ENCODE data around the gene TWSG1. TPM values are rescaled to one million over a fixed set of nuclear protein-coding genes. Genes with fewer than 3 reads are reported as not detected.

Gene TWSG1
- total RNA-seq, 1 experiment from 2014 or later: 19.3 TPM

GRCh38 chr18:9328776-9329175, 5.8 kb upstream of the TWSG1 start (continued):
- TF ChIP-seq, protein P1, sequence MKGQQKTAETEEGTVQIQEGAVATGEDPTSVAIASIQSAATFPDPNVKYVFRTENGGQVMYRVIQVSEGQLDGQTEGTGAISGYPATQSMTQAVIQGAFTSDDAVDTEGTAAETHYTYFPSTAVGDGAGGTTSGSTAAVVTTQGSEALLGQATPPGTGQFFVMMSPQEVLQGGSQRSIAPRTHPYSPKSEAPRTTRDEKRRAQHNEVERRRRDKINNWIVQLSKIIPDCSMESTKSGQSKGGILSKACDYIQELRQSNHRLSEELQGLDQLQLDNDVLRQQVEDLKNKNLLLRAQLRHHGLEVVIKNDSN (CRISPR knock-in tag; IDR thresholded peaks at IDR 0.05): no peak
- TF ChIP-seq ZNF425 (CRISPR knock-in tag; conservative IDR thresholded peaks at IDR 0.05): no peak
- no peak for TF ChIP-seq TEAD4 (CRISPR knock-in tag; IDR thresholded peaks at IDR 0.05)
- TF ChIP-seq SMAD3 (CRISPR knock-in tag; IDR thresholded peaks at IDR 0.05; ENCODE audit: borderline replicate concordance): no peak
- no peak for TF ChIP-seq ZNF423 (CRISPR knock-in tag; IDR thresholded peaks at IDR 0.05)
- no peak for TF ChIP-seq ERG (CRISPR knock-in tag; IDR thresholded peaks at IDR 0.05)
- no peak for TF ChIP-seq TP53 (CRISPR knock-in tag; IDR thresholded peaks at IDR 0.05)
- TF ChIP-seq ATF6 (CRISPR knock-in tag; IDR thresholded peaks at IDR 0.05): no peak
- TF ChIP-seq ZNF121 (CRISPR knock-in tag; IDR thresholded peaks at IDR 0.05): no peak
- TF ChIP-seq ZNF416 (CRISPR knock-in tag; IDR thresholded peaks at IDR 0.05): no peak

- Mint-ChIP-seq H3K27ac (no peak overlapping the region), H3K4me3 (no peak overlapping the region), H3K9me3 (peaks cover 9% of the 10 kb centered on the region), H3K36me3 (no peaks in the 10 kb centered on the region), H3K4me1 (0 out of 2 replicates have a peak, but pooled peaks cover 2% of the 10 kb centered on the region), H3K27me3 (ENCODE audit: low read depth) (peaks cover 17% of the 10 kb centered on the region)
- ATAC-seq (no peak), DNase-seq (ENCODE audit: low spot score) (no peak)
- ChIA-PET CTCF (no interaction called here), POLR2A (no interaction called here)
- no peak for TF ChIP-seq ZNF281 (CRISPR knock-in tag; IDR thresholded peaks at IDR 0.05)
- TF ChIP-seq, protein P2, sequence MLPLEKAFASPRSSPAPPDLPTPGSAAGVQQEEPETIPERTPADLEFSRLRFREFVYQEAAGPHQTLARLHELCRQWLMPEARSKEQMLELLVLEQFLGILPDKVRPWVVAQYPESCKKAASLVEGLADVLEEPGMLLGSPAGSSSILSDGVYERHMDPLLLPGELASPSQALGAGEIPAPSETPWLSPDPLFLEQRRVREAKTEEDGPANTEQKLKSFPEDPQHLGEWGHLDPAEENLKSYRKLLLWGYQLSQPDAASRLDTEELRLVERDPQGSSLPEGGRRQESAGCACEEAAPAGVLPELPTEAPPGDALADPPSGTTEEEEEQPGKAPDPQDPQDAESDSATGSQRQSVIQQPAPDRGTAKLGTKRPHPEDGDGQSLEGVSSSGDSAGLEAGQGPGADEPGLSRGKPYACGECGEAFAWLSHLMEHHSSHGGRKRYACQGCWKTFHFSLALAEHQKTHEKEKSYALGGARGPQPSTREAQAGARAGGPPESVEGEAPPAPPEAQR (CRISPR knock-in tag; IDR thresholded peaks at IDR 0.05): no peak
- TF ChIP-seq GTF2I (CRISPR knock-in tag; conservative IDR thresholded peaks at IDR 0.05): no peak
- no peak for TF ChIP-seq NFE2L1 (CRISPR knock-in tag; IDR thresholded peaks at IDR 0.05)
- TF ChIP-seq, protein P3, sequence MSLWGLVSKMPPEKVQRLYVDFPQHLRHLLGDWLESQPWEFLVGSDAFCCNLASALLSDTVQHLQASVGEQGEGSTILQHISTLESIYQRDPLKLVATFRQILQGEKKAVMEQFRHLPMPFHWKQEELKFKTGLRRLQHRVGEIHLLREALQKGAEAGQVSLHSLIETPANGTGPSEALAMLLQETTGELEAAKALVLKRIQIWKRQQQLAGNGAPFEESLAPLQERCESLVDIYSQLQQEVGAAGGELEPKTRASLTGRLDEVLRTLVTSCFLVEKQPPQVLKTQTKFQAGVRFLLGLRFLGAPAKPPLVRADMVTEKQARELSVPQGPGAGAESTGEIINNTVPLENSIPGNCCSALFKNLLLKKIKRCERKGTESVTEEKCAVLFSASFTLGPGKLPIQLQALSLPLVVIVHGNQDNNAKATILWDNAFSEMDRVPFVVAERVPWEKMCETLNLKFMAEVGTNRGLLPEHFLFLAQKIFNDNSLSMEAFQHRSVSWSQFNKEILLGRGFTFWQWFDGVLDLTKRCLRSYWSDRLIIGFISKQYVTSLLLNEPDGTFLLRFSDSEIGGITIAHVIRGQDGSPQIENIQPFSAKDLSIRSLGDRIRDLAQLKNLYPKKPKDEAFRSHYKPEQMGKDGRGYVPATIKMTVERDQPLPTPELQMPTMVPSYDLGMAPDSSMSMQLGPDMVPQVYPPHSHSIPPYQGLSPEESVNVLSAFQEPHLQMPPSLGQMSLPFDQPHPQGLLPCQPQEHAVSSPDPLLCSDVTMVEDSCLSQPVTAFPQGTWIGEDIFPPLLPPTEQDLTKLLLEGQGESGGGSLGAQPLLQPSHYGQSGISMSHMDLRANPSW (CRISPR knock-in tag; conservative IDR thresholded peaks at IDR 0.05; ENCODE audit: low read depth): no peak
- TF ChIP-seq GRHL2 (CRISPR knock-in tag; IDR thresholded peaks at IDR 0.05; ENCODE audit: insufficient replicate concordance, severe bottlenecking): no peak
- TF ChIP-seq, protein P4, sequence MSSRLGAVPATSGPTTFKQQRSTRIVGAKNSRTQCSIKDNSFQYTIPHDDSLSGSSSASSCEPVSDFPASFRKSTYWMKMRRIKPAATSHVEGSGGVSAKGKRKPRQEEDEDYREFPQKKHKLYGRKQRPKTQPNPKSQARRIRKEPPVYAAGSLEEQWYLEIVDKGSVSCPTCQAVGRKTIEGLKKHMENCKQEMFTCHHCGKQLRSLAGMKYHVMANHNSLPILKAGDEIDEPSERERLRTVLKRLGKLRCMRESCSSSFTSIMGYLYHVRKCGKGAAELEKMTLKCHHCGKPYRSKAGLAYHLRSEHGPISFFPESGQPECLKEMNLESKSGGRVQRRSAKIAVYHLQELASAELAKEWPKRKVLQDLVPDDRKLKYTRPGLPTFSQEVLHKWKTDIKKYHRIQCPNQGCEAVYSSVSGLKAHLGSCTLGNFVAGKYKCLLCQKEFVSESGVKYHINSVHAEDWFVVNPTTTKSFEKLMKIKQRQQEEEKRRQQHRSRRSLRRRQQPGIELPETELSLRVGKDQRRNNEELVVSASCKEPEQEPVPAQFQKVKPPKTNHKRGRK (CRISPR knock-in tag; IDR thresholded peaks at IDR 0.05; ENCODE audit: borderline replicate concordance): no peak
- TF ChIP-seq TCF7 (CRISPR knock-in tag; IDR thresholded peaks at IDR 0.05; ENCODE audit: low read depth): no peak
- TF ChIP-seq, protein P5, sequence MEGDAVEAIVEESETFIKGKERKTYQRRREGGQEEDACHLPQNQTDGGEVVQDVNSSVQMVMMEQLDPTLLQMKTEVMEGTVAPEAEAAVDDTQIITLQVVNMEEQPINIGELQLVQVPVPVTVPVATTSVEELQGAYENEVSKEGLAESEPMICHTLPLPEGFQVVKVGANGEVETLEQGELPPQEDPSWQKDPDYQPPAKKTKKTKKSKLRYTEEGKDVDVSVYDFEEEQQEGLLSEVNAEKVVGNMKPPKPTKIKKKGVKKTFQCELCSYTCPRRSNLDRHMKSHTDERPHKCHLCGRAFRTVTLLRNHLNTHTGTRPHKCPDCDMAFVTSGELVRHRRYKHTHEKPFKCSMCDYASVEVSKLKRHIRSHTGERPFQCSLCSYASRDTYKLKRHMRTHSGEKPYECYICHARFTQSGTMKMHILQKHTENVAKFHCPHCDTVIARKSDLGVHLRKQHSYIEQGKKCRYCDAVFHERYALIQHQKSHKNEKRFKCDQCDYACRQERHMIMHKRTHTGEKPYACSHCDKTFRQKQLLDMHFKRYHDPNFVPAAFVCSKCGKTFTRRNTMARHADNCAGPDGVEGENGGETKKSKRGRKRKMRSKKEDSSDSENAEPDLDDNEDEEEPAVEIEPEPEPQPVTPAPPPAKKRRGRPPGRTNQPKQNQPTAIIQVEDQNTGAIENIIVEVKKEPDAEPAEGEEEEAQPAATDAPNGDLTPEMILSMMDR (IDR thresholded peaks at IDR 0.05): no peak
Observed at GRCh38 chr18:9329471-9329870, 5.1 kb upstream of the TWSG1 start.
